Endothelial cell of umbilical vein (primary cell): Measurements from ENCODE around the gene PRDM2.

Source experiments
- CTCF ChIP-seq, 2 donors: IDR thresholded peaks; 1 replicate in 1 of 2; 2 replicates in 1 of 2; pipeline ENCODE4 v1.5.1; 2011; ENCODE audit warnings: low read length in 2 of 2, mild to moderate bottlenecking in 2 of 2, moderate library complexity in 2 of 2, control low read depth in 1 of 2, inconsistent platforms in 1 of 2, low read depth in 1 of 2; ENCODE audit not compliant: insufficient read depth in 1 of 2; ENCODE audit errors: extremely low read depth in 1 of 2
- EZH2 ChIP-seq: IDR thresholded peaks from 2 replicates; pipeline ENCODE4 v1.6.1; 2012; ENCODE audit warnings: borderline replicate concordance, low read depth, mild to moderate bottlenecking, moderate library complexity, low read length, inconsistent platforms; ENCODE audit not compliant: severe bottlenecking
- POLR2A ChIP-seq: IDR thresholded peaks from 2 replicates; pipeline ENCODE4 v1.6.1; 2012; ENCODE audit warnings: low read depth, mild to moderate bottlenecking, control low read depth, low read length
- TF ChIP-seq, protein P1 (sequence below): IDR thresholded peaks from 2 replicates; pipeline ENCODE4 v1.6.1; 2011; ENCODE audit not compliant: insufficient read depth, insufficient read length

- TF ChIP-seq CTCF (IDR thresholded peaks at IDR 0.05; ENCODE audit: extremely low read depth in 1 of 2, insufficient read depth in 1 of 2, low read depth in 1 of 2, low read length in 2 of 2) (no peak), POLR2A (no peak), EZH2 (no peak)
- TF ChIP-seq, protein P1, sequence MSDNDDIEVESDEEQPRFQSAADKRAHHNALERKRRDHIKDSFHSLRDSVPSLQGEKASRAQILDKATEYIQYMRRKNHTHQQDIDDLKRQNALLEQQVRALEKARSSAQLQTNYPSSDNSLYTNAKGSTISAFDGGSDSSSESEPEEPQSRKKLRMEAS = no peak
These were observed 136.6 kb downstream of the PRDM2 start for GRCh38 chr1:13836631-13837030.
